Measurements from ENCODE around the gene ADCY9.
"Not testable (repeated sequence)": the region's sequence is repeated elsewhere in the genome, so short reads cannot be mapped to it uniquely, and the experiment has no call there.

ADCY9 gene

GRCh38 chr16:3949946-3950342, 166.3 kb downstream of the ADCY9 start:
- no peak for TF ChIP-seq CTCF (IDR thresholded peaks at IDR 0.05; ENCODE audit: low read depth, low read length)
- H3K4me3 ChIP-seq (replicated peaks in 1 of 2; ENCODE audit: low read depth in 2 of 2, low read length in 2 of 2) = peak overlapping the region; percentile 19 to 41
- DNase-seq (ENCODE audit: low read depth in 2 of 2) = no peak

- no peak for TF ChIP-seq CTCF (IDR thresholded peaks at IDR 0.05; ENCODE audit: low read depth, low read length)
- peak overlapping the region; percentile 26 to 41 for H3K4me3 ChIP-seq (replicated peaks in 1 of 2; ENCODE audit: low read depth in 2 of 2, low read length in 2 of 2)
- peak in 1 of 2 donors; percentile 47 for DNase-seq (ENCODE audit: low read depth in 2 of 2)
Observed at GRCh38 chr16:3949287-3949686, 167.0 kb downstream of the ADCY9 start.

DNA sequence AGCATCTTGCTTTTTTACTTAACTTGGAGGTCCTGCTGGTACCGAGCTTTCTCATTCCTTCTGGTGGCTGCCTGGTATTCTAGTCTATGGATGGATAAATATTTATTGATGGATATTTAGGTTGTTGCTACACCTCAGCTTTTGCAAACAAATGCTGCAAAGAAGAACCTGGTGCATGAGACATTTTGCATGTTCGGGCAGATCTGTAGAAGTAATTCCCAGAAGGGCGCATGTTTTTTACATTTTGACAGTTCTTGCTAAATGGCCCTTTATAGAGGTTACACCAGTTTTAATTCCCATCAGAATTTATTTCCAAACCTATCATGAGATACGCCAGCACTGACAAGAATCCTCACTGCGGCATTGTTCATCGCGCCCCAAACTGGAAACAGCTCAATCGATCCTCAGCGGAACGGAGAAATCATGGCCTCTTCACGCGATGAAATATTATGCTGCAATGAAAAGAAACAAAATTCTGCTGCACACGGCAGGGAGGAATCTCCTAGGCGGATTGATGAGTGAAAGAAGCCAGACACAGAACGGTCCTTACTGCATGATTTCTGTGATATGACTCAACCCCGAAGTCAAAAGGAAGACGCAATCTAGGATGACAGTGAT, 167.8 kb downstream of the ADCY9 start:
- no peak for TF ChIP-seq CTCF (IDR thresholded peaks at IDR 0.05; ENCODE audit: low read depth, low read length)
- H3K4me3 ChIP-seq (replicated peaks in 1 of 2; ENCODE audit: low read depth in 2 of 2, low read length in 2 of 2) = no peak overlapping the region
- no peak for DNase-seq (ENCODE audit: low read depth in 2 of 2)

DNA sequence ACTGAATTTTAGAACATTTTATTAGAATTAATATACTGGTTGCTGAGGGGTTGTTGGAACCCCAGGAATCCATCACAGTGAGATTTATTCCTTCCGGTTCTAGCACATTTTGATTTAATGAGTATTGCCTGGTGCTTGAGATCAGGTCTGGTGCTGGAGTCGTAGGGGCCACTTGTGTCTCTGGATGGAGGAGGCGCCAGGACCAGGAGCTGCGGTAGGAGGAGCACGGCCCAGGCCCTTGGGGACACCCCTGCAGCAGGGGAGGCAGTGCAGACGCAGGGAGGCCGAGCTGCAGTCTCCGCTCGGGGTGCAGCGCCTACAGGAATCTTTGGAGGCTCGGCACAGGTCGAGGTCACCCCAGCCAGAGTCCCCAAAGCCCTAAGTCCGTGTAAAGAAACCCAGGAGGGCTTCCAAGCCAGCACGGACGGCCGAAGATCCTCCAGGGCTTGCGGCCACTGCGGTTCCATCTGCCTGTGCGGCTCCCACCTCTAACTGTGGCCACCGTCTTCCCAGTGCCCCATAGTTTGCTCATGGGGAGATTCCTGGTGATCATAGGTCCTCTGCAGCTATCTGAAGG, 169.6 kb downstream of the ADCY9 start:
- H3K4me3 ChIP-seq (replicated peaks in 1 of 2; ENCODE audit: low read depth in 2 of 2, low read length in 2 of 2) = no peak overlapping the region
- TF ChIP-seq CTCF (IDR thresholded peaks at IDR 0.05; ENCODE audit: low read depth, low read length) = no peak
- no peak for DNase-seq (ENCODE audit: low read depth in 2 of 2)

- no peak for TF ChIP-seq CTCF (IDR thresholded peaks at IDR 0.05; ENCODE audit: low read depth, low read length)
- peak; percentile 98 to 99 for DNase-seq (ENCODE audit: low read depth in 2 of 2)
- H3K4me3 ChIP-seq (replicated peaks in 1 of 2; ENCODE audit: low read depth in 2 of 2, low read length in 2 of 2) = no peak overlapping the region
Observed at GRCh38 chr16:3945751-3946603, 170.3 kb downstream of the ADCY9 start.

- not testable (repeated sequence) for DNase-seq (ENCODE audit: low read depth in 2 of 2); H3K4me3 ChIP-seq (replicated peaks in 1 of 2; ENCODE audit: low read depth in 2 of 2, low read length in 2 of 2)
Observed at GRCh38 chr16:3944457-3944856, 171.8 kb downstream of the ADCY9 start.

DNA sequence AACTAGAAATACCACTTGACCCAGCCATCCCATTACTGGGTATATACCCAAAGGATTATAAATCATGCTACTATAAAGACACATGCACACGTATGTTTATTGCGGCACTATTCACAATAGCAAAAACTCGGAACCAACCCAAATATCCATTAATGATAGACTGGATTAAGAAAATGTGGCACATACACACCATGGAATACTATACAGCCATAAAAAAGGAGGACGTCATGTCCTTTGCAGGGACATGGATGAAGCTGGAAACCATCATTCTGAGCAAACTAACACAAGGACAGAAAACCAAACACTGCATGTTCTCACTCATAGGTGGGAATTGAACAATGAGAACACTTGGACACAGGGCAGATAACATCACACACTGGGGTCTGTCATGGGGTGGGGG, 174.1 kb downstream of the ADCY9 start:
- H3K4me3 ChIP-seq (replicated peaks in 1 of 2; ENCODE audit: low read depth in 2 of 2, low read length in 2 of 2); DNase-seq (ENCODE audit: low read depth in 2 of 2): not testable (repeated sequence)
